ENCODE data around the gene PMFBP1.

- TF ChIP-seq CTCF (IDR thresholded peaks at IDR 0.05) = no peak
- no peak for TF ChIP-seq POLR2A (IDR thresholded peaks at IDR 0.05)
These were observed 31.4 kb upstream of the PMFBP1 start for GRCh38 chr16:72203401-72203800.
